ENCODE measurements around the gene TOE1. TPM values are rescaled to one million over a fixed set of nuclear protein-coding genes. Genes with fewer than 3 reads are reported as not detected.

Gene TOE1
- total RNA-seq, 2 experiments from 2014 or later = 23.0 to 23.8 TPM

GRCh38 chr1:45328680-45329079, 11.3 kb upstream of the TOE1 start:
- Mint-ChIP-seq H3K36me3 (ENCODE audit: low read depth) (peaks cover 20% of the 10 kb centered on the region), H3K27me3 (ENCODE audit: low read depth) (no peaks in the 10 kb centered on the region), H3K4me1 (ENCODE audit: low read depth) (peaks cover 26% of the 10 kb centered on the region), H3K4me3 (peak overlapping the region; percentile 79), H3K27ac (no peak overlapping the region), H3K9me3 (no peaks in the 10 kb centered on the region)
- CTCF ChIA-PET = interaction anchor here (0.9 to 1.3 kb wide), 4 partner anchors 12 to 314 kb away, joined by 3 to 5 read pairs (median 4); partner anchors contain the start of genes MUTYH and TOE1
- intact Hi-C loops (cut with micrococcal nuclease) = no loop called here
- DNase-seq = no peak

DNA sequence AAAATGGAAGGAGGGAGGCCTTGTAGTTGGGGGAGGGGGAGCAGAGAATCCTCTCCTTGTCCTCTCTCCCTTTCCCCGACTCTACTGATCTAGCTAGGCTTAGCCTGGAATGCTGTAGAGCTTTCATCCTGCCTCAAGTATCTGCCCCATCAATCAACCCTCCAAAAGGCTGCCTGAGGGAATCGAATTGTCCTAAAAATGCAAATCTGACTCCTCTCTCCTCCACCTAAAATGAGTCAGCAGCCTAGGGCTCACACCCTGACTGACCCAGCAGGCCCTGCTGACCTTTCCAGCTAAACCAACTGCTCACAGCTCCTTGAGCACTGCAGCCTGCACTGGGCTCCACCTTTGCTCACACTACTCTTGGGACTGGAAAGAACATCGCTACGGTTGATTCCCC, 10.5 kb upstream of the TOE1 start:
- peaks cover 27% of the 10 kb centered on the region for H3K4me1 Mint-ChIP-seq (ENCODE audit: low read depth)
- DNase-seq = no peak
- no peak overlapping the region for H3K27ac Mint-ChIP-seq
- H3K4me3 Mint-ChIP-seq = peak overlapping the region; percentile 26
- H3K9me3 Mint-ChIP-seq = no peaks in the 10 kb centered on the region
- H3K36me3 Mint-ChIP-seq (ENCODE audit: low read depth) = peaks cover 20% of the 10 kb centered on the region
- CTCF ChIA-PET = interaction anchor here (0.9 to 1.2 kb wide), 2 partner anchors 11 to 315 kb away, joined by 4 to 5 read pairs; partner anchors contain the start of genes MUTYH and TOE1
- intact Hi-C loops (cut with micrococcal nuclease) = no loop called here
- H3K27me3 Mint-ChIP-seq (ENCODE audit: low read depth) = no peaks in the 10 kb centered on the region

GRCh38 chr1:45331436-45332345, 8.3 kb upstream of the TOE1 start:
- DNase-seq = no peak
- no peak overlapping the region for H3K27ac Mint-ChIP-seq
- H3K36me3 Mint-ChIP-seq (ENCODE audit: low read depth) = peaks cover 20% of the 10 kb centered on the region
- intact Hi-C loops (cut with micrococcal nuclease) = no loop called here
- H3K4me1 Mint-ChIP-seq (ENCODE audit: low read depth) = peaks cover 31% of the 10 kb centered on the region
- no peaks in the 10 kb centered on the region for H3K9me3 Mint-ChIP-seq
- H3K4me3 Mint-ChIP-seq = no peak overlapping the region
- CTCF ChIA-PET = no interaction called here
- H3K27me3 Mint-ChIP-seq (ENCODE audit: low read depth) = no peaks in the 10 kb centered on the region

DNA sequence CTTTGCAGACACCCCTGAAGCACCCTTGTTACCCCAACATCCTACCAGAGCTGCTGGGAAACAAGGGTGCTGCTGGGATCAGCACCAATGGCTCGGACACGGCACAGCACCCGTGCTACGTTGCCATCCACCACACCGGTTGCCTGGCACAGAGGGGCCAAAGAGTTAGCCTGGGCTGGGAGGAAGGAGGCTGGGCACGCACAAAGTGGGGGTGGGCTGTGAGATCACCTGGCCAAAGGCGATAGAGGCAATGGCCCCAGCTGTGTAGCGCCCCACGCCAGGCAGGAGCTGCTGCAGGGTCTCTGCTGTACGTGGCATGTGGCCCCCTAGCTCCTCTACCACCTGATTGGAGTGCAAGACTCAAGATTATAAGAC, 7.6 kb upstream of the TOE1 start:
- DNase-seq = no peak
- Mint-ChIP-seq H3K9me3 (no peaks in the 10 kb centered on the region), H3K4me3 (no peak overlapping the region), H3K27ac (no peak overlapping the region), H3K36me3 (ENCODE audit: low read depth) (peaks cover 20% of the 10 kb centered on the region), H3K27me3 (ENCODE audit: low read depth) (no peaks in the 10 kb centered on the region), H3K4me1 (ENCODE audit: low read depth) (peaks cover 31% of the 10 kb centered on the region)
- intact Hi-C loops (cut with micrococcal nuclease) = no loop called here
- CTCF ChIA-PET = no interaction called here

GRCh38 chr1:45334308-45335245, 5.4 kb upstream of the TOE1 start:
- no peak for DNase-seq
- Mint-ChIP-seq H3K4me3 (no peak overlapping the region), H3K27ac (peak overlapping the region; percentile 13), H3K4me1 (ENCODE audit: low read depth) (peaks cover 19% of the 10 kb centered on the region), H3K9me3 (peaks cover 3% of the 10 kb centered on the region), H3K27me3 (ENCODE audit: low read depth) (no peaks in the 10 kb centered on the region), H3K36me3 (ENCODE audit: low read depth) (peaks cover 19% of the 10 kb centered on the region)
- CTCF ChIA-PET = interaction anchor here (1.5 kb wide), 1 partner anchor 158 kb away, joined by 5 read pairs; no protein-coding TSS in a partner anchor
- intact Hi-C loops (cut with micrococcal nuclease) = no loop called here

- no peaks in the 10 kb centered on the region for H3K27me3 Mint-ChIP-seq (ENCODE audit: low read depth)
- H3K27ac Mint-ChIP-seq = peak overlapping the region; percentile 2
- intact Hi-C loops (cut with micrococcal nuclease) = no loop called here
- H3K4me1 Mint-ChIP-seq (ENCODE audit: low read depth) = peaks cover 16% of the 10 kb centered on the region
- H3K36me3 Mint-ChIP-seq (ENCODE audit: low read depth) = peaks cover 23% of the 10 kb centered on the region
- H3K9me3 Mint-ChIP-seq = peaks cover 3% of the 10 kb centered on the region
- CTCF ChIA-PET = no interaction called here
- H3K4me3 Mint-ChIP-seq = no peak overlapping the region
- DNase-seq = no peak
Measured at GRCh38 chr1:45335855-45336324, 4.1 kb upstream of the TOE1 start.

DNA sequence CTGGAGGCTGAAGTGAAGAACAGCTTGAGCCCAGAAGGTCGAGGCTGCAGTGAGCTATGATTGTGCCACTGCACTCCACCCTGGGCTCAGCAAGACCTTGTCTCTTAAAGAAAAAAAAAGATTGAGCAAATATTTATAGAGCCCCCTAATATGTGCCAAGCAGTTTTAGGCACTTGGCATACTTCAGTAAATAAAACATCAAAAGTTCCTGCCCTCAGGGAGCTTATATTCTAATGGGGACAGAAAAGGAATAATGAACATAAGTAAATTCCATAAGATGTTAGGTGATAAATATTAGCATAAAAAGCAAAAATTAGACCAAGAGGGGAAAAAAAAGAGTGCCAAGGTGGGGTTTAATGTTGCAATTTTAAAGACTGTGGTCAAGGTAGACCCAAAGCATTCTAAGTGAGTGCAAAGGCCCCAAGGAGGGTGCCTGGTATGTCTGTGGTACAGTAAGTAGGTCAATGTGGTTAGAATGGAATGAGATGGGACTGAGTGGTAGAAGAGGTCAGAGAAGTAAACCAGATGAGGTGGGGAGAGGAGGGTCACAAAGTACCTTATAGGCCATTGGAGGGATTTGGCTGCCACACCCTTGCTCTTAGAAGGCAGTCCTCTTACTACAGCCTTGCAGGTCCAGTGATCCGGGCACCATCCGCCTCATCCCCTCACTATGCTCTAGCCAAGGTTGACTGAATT, 2.2 kb upstream of the TOE1 start:
- no peaks in the 10 kb centered on the region for H3K27me3 Mint-ChIP-seq (ENCODE audit: low read depth)
- H3K27ac Mint-ChIP-seq = no peak overlapping the region
- peaks cover 3% of the 10 kb centered on the region for H3K9me3 Mint-ChIP-seq
- CTCF ChIA-PET = interaction anchor here (0.7 to 1.7 kb wide), 4 partner anchors 10 to 545 kb away, joined by 3 to 5 read pairs (median 4); no protein-coding TSS in a partner anchor
- DNase-seq = no peak
- intact Hi-C loops (cut with micrococcal nuclease) = loop anchor here (2.0 kb wide), 2 partner anchors 607 to 909 kb away; partner anchors contain the start of genes RAD54L and RNU5D-1
- H3K4me3 Mint-ChIP-seq = peak overlapping the region; percentile 23
- H3K4me1 Mint-ChIP-seq (ENCODE audit: low read depth) = peaks cover 34% of the 10 kb centered on the region
- H3K36me3 Mint-ChIP-seq (ENCODE audit: low read depth) = peaks cover 38% of the 10 kb centered on the region

DNA sequence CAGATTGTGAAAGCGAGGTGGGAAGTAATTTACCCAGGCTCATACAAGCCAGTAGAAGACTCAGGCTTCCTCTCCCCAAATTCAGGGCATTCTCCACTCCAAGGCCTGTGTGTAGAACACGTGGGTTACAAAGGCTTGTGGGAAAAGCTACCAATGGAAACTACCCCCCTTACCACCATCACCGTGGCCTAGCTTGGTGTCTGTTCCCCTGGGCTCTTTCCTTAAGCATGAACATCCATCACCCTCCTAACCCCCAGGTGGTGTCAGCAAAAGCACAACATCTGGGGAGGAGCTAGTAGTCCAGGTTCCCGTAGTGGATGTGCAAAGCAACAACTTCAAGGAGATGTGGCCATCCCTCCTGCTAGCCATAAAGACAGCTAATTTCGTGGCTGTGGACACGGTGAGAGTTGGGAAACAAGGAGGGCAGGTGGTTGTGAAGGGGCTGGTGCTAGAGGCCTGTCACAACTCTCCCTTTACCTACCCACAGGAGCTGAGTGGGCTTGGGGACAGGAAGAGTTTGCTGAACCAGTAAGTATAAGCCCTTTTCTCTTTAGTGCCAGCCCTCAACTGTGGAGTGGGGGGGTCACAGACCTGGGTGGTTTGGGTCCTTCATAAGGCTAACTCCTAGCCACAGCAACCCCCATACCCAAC, 971 bp downstream of the TOE1 start:
- CTCF ChIA-PET = interaction anchor here (0.6 to 3.4 kb wide), 13 partner anchors 8 to 613 kb away, joined by 3 to 26 read pairs (median 5); partner anchors contain the start of genes HECTD3 and UROD
- DNase-seq = peak; percentile 58
- Mint-ChIP-seq H3K36me3 (ENCODE audit: low read depth) (peaks cover 57% of the 10 kb centered on the region), H3K27ac (peak overlapping the region; percentile 100), H3K27me3 (ENCODE audit: low read depth) (no peaks in the 10 kb centered on the region), H3K9me3 (peaks cover 3% of the 10 kb centered on the region), H3K4me3 (peak overlapping the region; percentile 100), H3K4me1 (ENCODE audit: low read depth) (peaks cover 35% of the 10 kb centered on the region)
- intact Hi-C loops (cut with micrococcal nuclease) = loop anchor here (1.0 kb wide), 6 partner anchors 150 to 346 kb away; partner anchors contain the start of genes CCDC163, MMACHC, TESK2 and UROD

GRCh38 chr1:45344499-45344898, 4.5 kb downstream of the TOE1 start:
- Mint-ChIP-seq H3K4me3 (no peak overlapping the region), H3K27me3 (ENCODE audit: low read depth) (no peaks in the 10 kb centered on the region), H3K9me3 (no peaks in the 10 kb centered on the region), H3K36me3 (ENCODE audit: low read depth) (peaks cover 46% of the 10 kb centered on the region), H3K4me1 (ENCODE audit: low read depth) (peaks cover 26% of the 10 kb centered on the region), H3K27ac (no peak overlapping the region)
- intact Hi-C loops (cut with micrococcal nuclease) = no loop called here
- DNase-seq = no peak
- CTCF ChIA-PET = interaction anchor here (1.2 to 1.5 kb wide), 4 partner anchors 45 to 330 kb away, joined by 4 to 7 read pairs (median 5); no protein-coding TSS in a partner anchor

GRCh38 chr1:45345014-45345413, 5.0 kb downstream of the TOE1 start:
- H3K9me3 Mint-ChIP-seq = no peaks in the 10 kb centered on the region
- intact Hi-C loops (cut with micrococcal nuclease) = no loop called here
- CTCF ChIA-PET = interaction anchor here (1.3 kb wide), 1 partner anchor 330 kb away, joined by 4 read pairs; no protein-coding TSS in a partner anchor
- H3K36me3 Mint-ChIP-seq (ENCODE audit: low read depth) = peaks cover 43% of the 10 kb centered on the region
- H3K4me1 Mint-ChIP-seq (ENCODE audit: low read depth) = peaks cover 26% of the 10 kb centered on the region
- H3K27ac Mint-ChIP-seq = peak overlapping the region; percentile 66
- no peak overlapping the region for H3K4me3 Mint-ChIP-seq
- no peaks in the 10 kb centered on the region for H3K27me3 Mint-ChIP-seq (ENCODE audit: low read depth)
- no peak for DNase-seq

- Mint-ChIP-seq H3K36me3 (ENCODE audit: low read depth) (peaks cover 32% of the 10 kb centered on the region), H3K4me3 (no peak overlapping the region), H3K4me1 (ENCODE audit: low read depth) (peaks cover 19% of the 10 kb centered on the region), H3K27me3 (ENCODE audit: low read depth) (no peaks in the 10 kb centered on the region), H3K27ac (peak overlapping the region; percentile 20), H3K9me3 (no peaks in the 10 kb centered on the region)
- intact Hi-C loops (cut with micrococcal nuclease) = no loop called here
- DNase-seq = no peak
- CTCF ChIA-PET = interaction anchor here (2.5 kb wide), 1 partner anchor 146 kb away, joined by 13 read pairs; no protein-coding TSS in a partner anchor
Measured at GRCh38 chr1:45346473-45346872, 6.5 kb downstream of the TOE1 start.

Data from activated naive CD4-positive, alpha-beta T cell treated with anti-CD3 and anti-CD28 coated beads for 36 hours (primary cell).